Trophoblast cell (in vitro differentiated cells and primary cell): ENCODE data around the gene HABP2.
A peak's percentile ranks its signal among the peaks of the same experiment; 100 is the strongest.

Experiments
- DNase-seq, 2 donors: peaks; one replicate each; pipeline ENCODE4 v3.0.0-alpha.2; 2016
- H2AFZ ChIP-seq: 2 replicates; pipeline ENCODE4 v1.6.1; 2013; ENCODE audit warnings: low read length, moderate library complexity, mild to moderate bottlenecking; ENCODE audit not compliant: insufficient read depth, poor library complexity
- H2AK5ac ChIP-seq: 2 replicates; pipeline ENCODE4 v1.6.1; 2013; ENCODE audit warnings: mild to moderate bottlenecking, low read length
- H2BK120ac ChIP-seq: 2 replicates; pipeline ENCODE4 v1.6.1; 2013; ENCODE audit warnings: low read length, mild to moderate bottlenecking, moderate library complexity; ENCODE audit not compliant: insufficient read depth, poor library complexity
- H2BK12ac ChIP-seq: 2 replicates; pipeline ENCODE4 v1.6.1; 2013; ENCODE audit warnings: mild to moderate bottlenecking, low read length, moderate library complexity
- H2BK5ac ChIP-seq: 2 replicates; pipeline ENCODE4 v1.6.1; 2013; ENCODE audit warnings: low read length, low read depth, moderate library complexity, mild to moderate bottlenecking; ENCODE audit not compliant: poor library complexity
- H3K14ac ChIP-seq: 2 replicates; pipeline ENCODE4 v1.6.1; 2013; ENCODE audit warnings: mild to moderate bottlenecking, low read length
- H3K18ac ChIP-seq: 2 replicates; pipeline ENCODE4 v1.6.1; 2013; ENCODE audit warnings: mild to moderate bottlenecking, low read length
- H3K23ac ChIP-seq: 2 replicates; pipeline ENCODE4 v1.6.1; 2013; ENCODE audit warnings: low read length
- H3K27ac ChIP-seq: 2 replicates; pipeline ENCODE4 v1.5.1; 2013; ENCODE audit warnings: low read depth, mild to moderate bottlenecking, inconsistent platforms, low read length, moderate library complexity
- H3K27me3 ChIP-seq: 2 replicates; pipeline ENCODE4 v1.6.1; 2013; ENCODE audit warnings: inconsistent platforms, mild to moderate bottlenecking, low read length, moderate library complexity; ENCODE audit not compliant: insufficient read depth
- H3K36me3 ChIP-seq, 2 experiments: 1 replicate in 1 of 2; 2 replicates in 1 of 2; pipeline ENCODE4 v1.6.1; 2013; ENCODE audit warnings: low read length in 2 of 2, mild to moderate bottlenecking in 2 of 2, moderate library complexity in 1 of 2; ENCODE audit not compliant: insufficient read depth in 2 of 2, control insufficient read depth in 1 of 2
- H3K4ac ChIP-seq: 2 replicates; pipeline ENCODE4 v1.6.1; 2013; ENCODE audit warnings: low read depth, mild to moderate bottlenecking, low read length, moderate library complexity
- H3K4me1 ChIP-seq, 2 experiments: 1 replicate in 1 of 2; 2 replicates in 1 of 2; pipeline ENCODE4 v1.6.1; 2013; ENCODE audit warnings: low read length in 2 of 2, mild to moderate bottlenecking in 2 of 2, moderate library complexity in 1 of 2; ENCODE audit not compliant: insufficient read depth in 2 of 2, control insufficient read depth in 1 of 2
- H3K4me2 ChIP-seq: 2 replicates; pipeline ENCODE4 v1.6.1; 2013; ENCODE audit warnings: inconsistent platforms, mild to moderate bottlenecking, low read length, moderate library complexity
- H3K4me3 ChIP-seq: 2 replicates; pipeline ENCODE4 v1.5.1; 2013; ENCODE audit warnings: mild to moderate bottlenecking, low read depth, low read length, inconsistent platforms
- H3K79me1 ChIP-seq: one replicate; pipeline ENCODE4 v1.6.1; 2013; ENCODE audit warnings: low read length
- H3K79me2 ChIP-seq: 2 replicates; pipeline ENCODE4 v1.6.1; 2013; ENCODE audit warnings: low read length, mild to moderate bottlenecking; ENCODE audit not compliant: control insufficient read depth, insufficient read depth, poor library complexity
- H3K9ac ChIP-seq: 2 replicates; pipeline ENCODE4 v1.6.1; 2013; ENCODE audit warnings: mild to moderate bottlenecking, low read length
- H3K9me3 ChIP-seq: 2 replicates; pipeline ENCODE4 v1.6.1; 2013; ENCODE audit warnings: low read depth, mild to moderate bottlenecking, control low read depth, inconsistent platforms, low read length; ENCODE audit not compliant: insufficient read depth
- H4K12ac ChIP-seq: 2 replicates; pipeline ENCODE4 v1.6.1; 2013; ENCODE audit warnings: low read depth, mild to moderate bottlenecking, low read length, moderate library complexity
- H4K8ac ChIP-seq: 2 replicates; pipeline ENCODE4 v1.6.1; 2013; ENCODE audit warnings: low read depth, mild to moderate bottlenecking, low read length, moderate library complexity
- H4K91ac ChIP-seq: one replicate; pipeline ENCODE4 v1.6.1; 2013; ENCODE audit warnings: low read depth, mild to moderate bottlenecking, low read length, moderate library complexity
- WGBS: extraction: QIAGEN DNeasy Blood & Tissue Kit; methylation state at CpG from one replicate; pipeline ENCODE4 v1.1.7; 2013; ENCODE audit warnings: missing lambda C conversion rate; ENCODE audit not compliant: insufficient read length, insufficient coverage; ENCODE audit errors: extremely low coverage; 5-methylcytosine and 5-hydroxymethylcytosine counted together

The HABP2 gene

GRCh38 chr10:113613427-113613826 lies 60.6 kb downstream of the HABP2 start:
- Histone ChIP-seq H3K4me1 (no peaks in the 10 kb centered on the region), H4K12ac (no peak overlapping the region)

GRCh38 chr10:113613977-113614690 lies 61.3 kb downstream of the HABP2 start:
- Histone ChIP-seq H3K4ac (no peak overlapping the region), H2BK12ac (no peak overlapping the region), H3K4me1 (no peaks in the 10 kb centered on the region), H3K9me3 (no peaks in the 10 kb centered on the region), H3K14ac (no peak overlapping the region), H4K91ac (no peak overlapping the region), H3K79me2 (no peaks in the 10 kb centered on the region), H3K4me2 (no peak overlapping the region), H3K4me3 (no peak overlapping the region), H2BK5ac (no peak overlapping the region), H4K12ac (no peak overlapping the region), H3K27me3 (peaks cover 1% of the 10 kb centered on the region), H2BK120ac (no peak overlapping the region), H4K8ac (no peak overlapping the region), H3K18ac (no peak overlapping the region), H3K23ac (no peak overlapping the region), H3K79me1 (no peaks in the 10 kb centered on the region), H3K9ac (no peak overlapping the region), H3K36me3 (no peaks in the 10 kb centered on the region), H2AK5ac (no peak overlapping the region), H3K27ac (no peak overlapping the region), H2AFZ (no peak overlapping the region)
- DNase-seq = peak in 1 of 2 donors; percentile 16
- WGBS = no CpG with 5 or more reads among the region's 15 CpGs

More at GRCh38 chr10:113613427-113613826, 60.6 kb downstream of the HABP2 start:
- Histone ChIP-seq H3K18ac (no peak overlapping the region), H2AFZ (no peak overlapping the region), H3K27me3 (peaks cover 1% of the 10 kb centered on the region), H3K79me2 (no peaks in the 10 kb centered on the region), H3K9ac (no peak overlapping the region), H3K36me3 (no peaks in the 10 kb centered on the region), H3K27ac (no peak overlapping the region), H2BK120ac (no peak overlapping the region), H3K4ac (no peak overlapping the region), H3K23ac (no peak overlapping the region), H2BK12ac (no peak overlapping the region), H2BK5ac (no peak overlapping the region), H3K4me3 (no peak overlapping the region), H3K14ac (no peak overlapping the region), H3K4me2 (no peak overlapping the region), H3K79me1 (no peaks in the 10 kb centered on the region), H4K91ac (no peak overlapping the region), H3K9me3 (no peaks in the 10 kb centered on the region), H4K8ac (no peak overlapping the region), H2AK5ac (no peak overlapping the region)
- no CpG with 5 or more reads among the region's 2 CpGs for WGBS
- no peak for DNase-seq

DNA sequence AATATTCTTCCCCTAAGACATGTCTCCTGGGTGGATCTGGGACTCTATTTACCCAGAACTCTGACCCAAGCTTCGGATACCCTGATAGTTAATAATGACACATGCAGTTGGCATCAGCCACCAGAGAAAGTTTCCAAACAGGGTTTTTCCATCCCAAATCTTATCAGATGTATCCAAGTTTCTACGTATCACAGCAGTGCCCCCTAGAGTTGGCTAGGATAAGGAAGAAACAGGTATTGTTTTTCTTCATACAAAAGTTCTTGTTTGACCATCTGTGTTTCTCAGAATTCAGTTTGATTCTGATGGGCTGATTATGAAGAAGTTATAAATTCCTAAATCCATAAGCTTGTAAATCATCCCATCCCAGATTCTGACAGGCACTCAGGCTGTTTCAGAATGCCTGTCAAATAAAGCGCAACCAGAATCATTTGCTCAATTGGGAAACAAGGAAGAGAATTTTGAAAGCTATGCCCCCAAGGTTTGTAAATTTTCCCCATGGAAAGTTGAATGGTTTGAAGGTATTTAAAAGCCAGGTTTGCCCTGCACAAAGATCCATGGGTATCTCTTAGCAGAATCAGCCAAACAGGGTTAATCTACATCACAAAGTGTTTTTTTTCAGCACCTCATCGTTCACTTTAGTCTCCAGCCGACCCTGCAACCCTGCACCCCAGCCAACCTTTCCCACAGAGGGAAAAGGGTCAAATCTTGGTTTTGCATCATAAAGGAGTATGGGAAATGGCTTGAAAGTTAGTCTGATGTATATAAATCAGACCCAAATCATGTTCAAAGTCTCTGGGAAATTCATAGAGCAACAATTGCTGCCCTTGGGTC lies 63.6 kb downstream of the HABP2 start:
- H4K12ac ChIP-seq = no peak overlapping the region
- no peaks in the 10 kb centered on the region for H3K9me3 ChIP-seq
- H4K91ac ChIP-seq = no peak overlapping the region
- no peak overlapping the region for H3K14ac ChIP-seq
- H3K36me3 ChIP-seq = no peaks in the 10 kb centered on the region
- H3K27ac ChIP-seq = no peak overlapping the region
- H2BK120ac ChIP-seq = no peak overlapping the region
- no peak overlapping the region for H2BK5ac ChIP-seq
- H3K4me1 ChIP-seq = no peaks in the 10 kb centered on the region
- H3K27me3 ChIP-seq = peaks cover 1% of the 10 kb centered on the region
- no peak overlapping the region for H2BK12ac ChIP-seq
- H2AFZ ChIP-seq = no peak overlapping the region
- no peak overlapping the region for H4K8ac ChIP-seq
- no peak overlapping the region for H3K4ac ChIP-seq
- H3K79me2 ChIP-seq = no peaks in the 10 kb centered on the region
- H3K23ac ChIP-seq = no peak overlapping the region
- peak; percentile 43 to 81 for DNase-seq
- H3K4me3 ChIP-seq = no peak overlapping the region
- no CpG with 5 or more reads among the region's 5 CpGs for WGBS
- no peaks in the 10 kb centered on the region for H3K79me1 ChIP-seq
- no peak overlapping the region for H2AK5ac ChIP-seq
- no peak overlapping the region for H3K9ac ChIP-seq
- H3K4me2 ChIP-seq = no peak overlapping the region
- no peak overlapping the region for H3K18ac ChIP-seq

DNA sequence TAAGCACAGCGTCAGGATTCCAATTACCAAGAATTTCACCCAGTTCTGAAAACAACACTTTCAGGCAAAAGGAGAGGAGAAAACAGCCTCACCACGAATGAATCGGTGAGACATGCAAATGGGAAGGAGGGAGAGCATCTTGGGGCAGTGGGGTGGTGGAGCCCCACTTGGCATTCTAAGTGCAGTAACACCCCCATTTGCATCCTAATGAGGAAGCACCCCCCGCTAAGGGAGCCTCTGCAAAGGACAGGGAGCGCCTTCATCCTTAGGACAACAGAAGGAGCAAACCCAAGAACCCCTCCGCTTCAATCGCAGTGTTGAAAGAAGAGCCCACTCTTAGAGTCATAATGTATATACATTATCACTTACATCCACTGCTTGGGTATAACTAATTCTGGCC lies 64.2 kb downstream of the HABP2 start:
- Histone ChIP-seq H2AFZ (no peak overlapping the region), H2BK5ac (no peak overlapping the region), H3K14ac (no peak overlapping the region), H4K8ac (no peak overlapping the region), H3K79me1 (no peaks in the 10 kb centered on the region), H3K4ac (no peak overlapping the region), H3K9ac (no peak overlapping the region), H3K4me1 (no peaks in the 10 kb centered on the region), H3K18ac (no peak overlapping the region), H3K9me3 (no peaks in the 10 kb centered on the region), H3K23ac (no peak overlapping the region), H3K36me3 (no peaks in the 10 kb centered on the region), H3K79me2 (no peaks in the 10 kb centered on the region), H3K4me2 (no peak overlapping the region), H4K91ac (no peak overlapping the region), H2BK120ac (no peak overlapping the region), H3K27ac (no peak overlapping the region), H2AK5ac (no peak overlapping the region), H2BK12ac (no peak overlapping the region), H3K27me3 (peaks cover 1% of the 10 kb centered on the region), H3K4me3 (no peak overlapping the region), H4K12ac (no peak overlapping the region)
- WGBS = no CpG with 5 or more reads among the region's 7 CpGs
- DNase-seq = no peak
